ENCODE results near the gene GUCA1A.

GUCA1A gene

GRCh38 chr6:42175860-42176259 lies 2.7 kb downstream of the GUCA1A start:
- ChIA-PET POLR2A (no interaction called here), CTCF (interaction anchor here (0.6 to 0.9 kb wide), 3 partner anchors 103 to 266 kb away, joined by 3 read pairs; no protein-coding TSS in a partner anchor)
- no peak overlapping the region for H3K4me3 ChIP-seq (ENCODE audit: low read depth, low read length)
- DNase-seq (ENCODE audit: low read depth, low spot score), result no peak
- no peak for TF ChIP-seq CTCF (IDR thresholded peaks at IDR 0.05; ENCODE audit: insufficient read depth, low read length, missing control alignments)

- no peak for TF ChIP-seq CTCF (IDR thresholded peaks at IDR 0.05; ENCODE audit: insufficient read depth, low read length, missing control alignments)
- DNase-seq (ENCODE audit: low read depth, low spot score), result no peak
- no peak overlapping the region for H3K4me3 ChIP-seq (ENCODE audit: low read depth, low read length)
- ChIA-PET POLR2A (no interaction called here), CTCF (interaction anchor here (1.0 to 2.5 kb wide), 3 partner anchors 10 to 85 kb away, joined by 3 to 8 read pairs (median 4); no protein-coding TSS in a partner anchor)
These were observed 3.8 kb downstream of the GUCA1A start for GRCh38 chr6:42176981-42177380.

GRCh38 chr6:42177514-42178364 lies 4.6 kb downstream of the GUCA1A start:
- CTCF ChIA-PET, result interaction anchor here (0.9 to 2.5 kb wide), 5 partner anchors 9 to 86 kb away, joined by 3 to 8 read pairs (median 4); no protein-coding TSS in a partner anchor
- H3K4me3 ChIP-seq (ENCODE audit: low read depth, low read length), result peak overlapping the region; percentile 32
- DNase-seq (ENCODE audit: low read depth, low spot score), result no peak

GRCh38 chr6:42179261-42179944 lies 6.2 kb downstream of the GUCA1A start:
- DNase-seq (ENCODE audit: low read depth, low spot score), result no peak
- CTCF ChIA-PET, result interaction anchor here (0.6 to 2.5 kb wide), 5 partner anchors 10 to 369 kb away, joined by 3 to 8 read pairs (median 4); no protein-coding TSS in a partner anchor
- POLR2A ChIA-PET, result no interaction called here
- H3K4me3 ChIP-seq (ENCODE audit: low read depth, low read length), result no peak overlapping the region
- TF ChIP-seq CTCF (IDR thresholded peaks at IDR 0.05; ENCODE audit: insufficient read depth, low read length, missing control alignments), result no peak

More at GRCh38 chr6:42177514-42178364, 4.6 kb downstream of the GUCA1A start:
- POLR2A ChIA-PET, result interaction anchor here (0.7 kb wide), 2 partner anchors 9 to 32 kb away, joined by 3 read pairs; no protein-coding TSS in a partner anchor
- no peak for TF ChIP-seq CTCF (IDR thresholded peaks at IDR 0.05; ENCODE audit: insufficient read depth, low read length, missing control alignments)

GRCh38 chr6:42179945-42180313 lies 6.8 kb downstream of the GUCA1A start:
- H3K4me3 ChIP-seq (ENCODE audit: low read depth, low read length), result no peak overlapping the region
- no peak for TF ChIP-seq CTCF (IDR thresholded peaks at IDR 0.05; ENCODE audit: insufficient read depth, low read length, missing control alignments)
- DNase-seq (ENCODE audit: low read depth, low spot score), result no peak
- POLR2A ChIA-PET, result no interaction called here
- CTCF ChIA-PET, result interaction anchor here (1.1 to 1.4 kb wide), 3 partner anchors 10 to 105 kb away, joined by 3 to 5 read pairs (median 4); no protein-coding TSS in a partner anchor

GRCh38 chr6:42182101-42182500 lies 8.9 kb downstream of the GUCA1A start:
- POLR2A ChIA-PET, result no interaction called here
- no peak overlapping the region for H3K4me3 ChIP-seq (ENCODE audit: low read depth, low read length)
- CTCF ChIA-PET, result interaction anchor here (1.3 to 1.5 kb wide), 2 partner anchors 8 to 13 kb away, joined by 4 read pairs; no protein-coding TSS in a partner anchor
- no peak for TF ChIP-seq CTCF (IDR thresholded peaks at IDR 0.05; ENCODE audit: insufficient read depth, low read length, missing control alignments)
- DNase-seq (ENCODE audit: low read depth, low spot score), result no peak
